ENCODE data around the gene EEPD1. TPM values are rescaled to one million over a fixed set of nuclear protein-coding genes. Genes with fewer than 3 reads are reported as not detected.

Gene EEPD1
- total RNA-seq, 1 donor from 2014 or later: 9.9 TPM

DNA sequence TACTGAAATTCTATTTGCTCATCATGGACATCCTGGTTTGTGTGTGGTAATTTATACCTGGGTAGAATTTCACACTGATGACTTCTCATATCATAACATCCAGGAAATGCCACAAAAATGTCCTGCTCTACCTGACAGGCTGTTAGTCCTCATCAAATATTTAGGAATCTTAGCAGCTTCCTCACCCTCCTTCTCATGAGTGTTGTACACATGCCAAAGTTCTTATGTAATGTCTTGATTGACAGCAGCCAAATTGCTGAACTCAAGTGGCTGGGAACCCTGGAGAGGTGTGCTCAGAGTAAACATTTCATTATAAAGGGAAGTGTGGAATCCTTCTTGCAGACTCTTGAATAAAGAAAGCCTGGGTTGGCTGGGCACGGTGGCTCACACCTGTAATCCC, 8.9 kb downstream of the EEPD1 start:
- peak; percentile 17 for ATAC-seq
- intact Hi-C loops (cut with DNase I): no loop called here

DNA sequence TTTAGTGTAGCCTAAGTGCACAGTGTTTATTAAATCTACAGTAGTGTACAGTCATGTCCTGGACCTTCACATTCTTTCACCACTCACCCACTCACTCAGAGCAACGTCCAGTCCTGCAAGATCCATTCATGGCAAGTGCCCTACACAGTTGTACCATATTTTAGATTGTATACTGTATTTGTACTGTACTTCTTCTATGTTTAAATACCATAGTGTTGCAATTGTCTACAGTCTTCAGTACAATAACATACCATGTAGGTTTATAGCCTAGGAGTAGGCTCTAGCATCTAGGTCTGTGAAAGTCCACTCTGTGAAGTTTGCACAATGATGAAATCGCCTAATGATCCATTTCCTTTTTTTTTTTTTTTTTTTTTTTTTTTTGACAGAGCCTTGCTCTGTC, 12.0 kb downstream of the EEPD1 start:
- no peak overlapping the region for H3K4me3 ChIP-seq
- no peak overlapping the region for H3K27ac ChIP-seq
- H3K36me3 ChIP-seq: no peaks in the 10 kb centered on the region
- intact Hi-C loops (cut with DNase I): no loop called here
- no peaks in the 10 kb centered on the region for H3K9me3 ChIP-seq
- H3K27me3 ChIP-seq: no peaks in the 10 kb centered on the region
- H3K4me1 ChIP-seq: no peaks in the 10 kb centered on the region
- TF ChIP-seq, protein P1, sequence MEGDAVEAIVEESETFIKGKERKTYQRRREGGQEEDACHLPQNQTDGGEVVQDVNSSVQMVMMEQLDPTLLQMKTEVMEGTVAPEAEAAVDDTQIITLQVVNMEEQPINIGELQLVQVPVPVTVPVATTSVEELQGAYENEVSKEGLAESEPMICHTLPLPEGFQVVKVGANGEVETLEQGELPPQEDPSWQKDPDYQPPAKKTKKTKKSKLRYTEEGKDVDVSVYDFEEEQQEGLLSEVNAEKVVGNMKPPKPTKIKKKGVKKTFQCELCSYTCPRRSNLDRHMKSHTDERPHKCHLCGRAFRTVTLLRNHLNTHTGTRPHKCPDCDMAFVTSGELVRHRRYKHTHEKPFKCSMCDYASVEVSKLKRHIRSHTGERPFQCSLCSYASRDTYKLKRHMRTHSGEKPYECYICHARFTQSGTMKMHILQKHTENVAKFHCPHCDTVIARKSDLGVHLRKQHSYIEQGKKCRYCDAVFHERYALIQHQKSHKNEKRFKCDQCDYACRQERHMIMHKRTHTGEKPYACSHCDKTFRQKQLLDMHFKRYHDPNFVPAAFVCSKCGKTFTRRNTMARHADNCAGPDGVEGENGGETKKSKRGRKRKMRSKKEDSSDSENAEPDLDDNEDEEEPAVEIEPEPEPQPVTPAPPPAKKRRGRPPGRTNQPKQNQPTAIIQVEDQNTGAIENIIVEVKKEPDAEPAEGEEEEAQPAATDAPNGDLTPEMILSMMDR (IDR thresholded peaks at IDR 0.05): no peak
- ATAC-seq: peak; percentile 76
- DNase-seq: no peak

More for the DNA sequence above, 8.9 kb downstream of the EEPD1 start:
- Histone ChIP-seq H3K36me3 (no peaks in the 10 kb centered on the region), H3K4me1 (no peaks in the 10 kb centered on the region), H3K27me3 (no peaks in the 10 kb centered on the region), H3K4me3 (no peak overlapping the region), H3K27ac (no peak overlapping the region), H3K9me3 (no peaks in the 10 kb centered on the region)
- DNase-seq: no peak
- TF ChIP-seq, protein P1 (IDR thresholded peaks at IDR 0.05): no peak

DNA sequence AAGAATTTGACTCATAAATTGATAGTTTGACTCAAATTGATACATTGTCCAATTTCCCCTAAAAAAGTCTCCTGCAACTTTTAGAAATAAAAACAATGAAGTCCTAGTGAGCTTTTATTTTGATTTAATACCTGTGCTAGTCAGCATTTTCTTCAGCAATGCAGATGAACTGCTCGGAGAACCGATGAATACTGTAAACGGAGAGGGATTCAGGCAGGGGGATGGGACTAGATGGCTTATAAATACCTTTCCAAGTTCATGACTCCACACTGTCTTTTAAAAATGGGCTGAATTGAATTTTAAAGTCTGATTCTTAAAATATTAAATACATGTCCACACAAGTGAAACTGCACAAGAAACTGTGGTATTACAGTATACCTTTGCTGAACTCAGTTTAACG, 12.7 kb downstream of the EEPD1 start:
- ATAC-seq (no peak), DNase-seq (no peak)
- Histone ChIP-seq H3K9me3 (no peaks in the 10 kb centered on the region), H3K4me3 (no peak overlapping the region), H3K27me3 (no peaks in the 10 kb centered on the region), H3K36me3 (no peaks in the 10 kb centered on the region), H3K27ac (no peak overlapping the region), H3K4me1 (no peaks in the 10 kb centered on the region)
- intact Hi-C loops (cut with DNase I): no loop called here
- TF ChIP-seq, protein P1 (IDR thresholded peaks at IDR 0.05): no peak

DNA sequence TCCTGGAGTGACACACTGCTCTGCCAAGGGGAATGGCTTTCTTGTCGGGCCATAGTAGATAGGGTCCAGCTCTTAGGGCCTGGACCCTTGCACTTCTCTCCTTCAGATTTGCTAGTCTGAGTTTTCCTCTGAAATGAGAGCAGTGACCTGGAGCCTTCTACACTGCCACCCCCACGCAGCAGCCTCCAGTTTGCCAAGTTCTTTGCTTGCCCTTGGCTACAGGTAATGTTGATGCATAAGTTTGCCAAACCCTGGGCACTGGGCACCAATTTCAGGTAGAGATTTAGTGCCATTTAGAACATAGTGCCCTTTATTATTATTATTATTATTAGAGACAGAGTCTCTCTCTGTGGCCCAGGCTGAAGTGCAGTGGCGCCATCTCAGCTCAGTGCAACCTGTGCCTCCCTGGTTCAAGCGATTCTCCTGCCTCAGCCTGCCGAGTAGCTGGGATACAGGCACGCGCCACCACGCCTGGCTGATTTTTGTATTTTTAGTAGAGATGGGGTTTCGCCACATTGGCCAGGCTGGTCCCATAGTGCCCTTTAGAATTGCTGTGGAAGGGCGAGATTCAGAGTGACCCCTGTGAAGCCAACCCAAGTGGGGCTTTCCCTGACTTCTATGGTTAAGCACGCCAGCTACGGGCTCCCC, 14.5 kb downstream of the EEPD1 start:
- no peaks in the 10 kb centered on the region for H3K9me3 ChIP-seq
- no peaks in the 10 kb centered on the region for H3K27me3 ChIP-seq
- H3K27ac ChIP-seq: no peak overlapping the region
- intact Hi-C loops (cut with DNase I): no loop called here
- H3K36me3 ChIP-seq: no peaks in the 10 kb centered on the region
- ATAC-seq (no peak), DNase-seq (no peak)
- H3K4me3 ChIP-seq: no peak overlapping the region
- no peaks in the 10 kb centered on the region for H3K4me1 ChIP-seq
- TF ChIP-seq, protein P1 (IDR thresholded peaks at IDR 0.05): no peak

DNA sequence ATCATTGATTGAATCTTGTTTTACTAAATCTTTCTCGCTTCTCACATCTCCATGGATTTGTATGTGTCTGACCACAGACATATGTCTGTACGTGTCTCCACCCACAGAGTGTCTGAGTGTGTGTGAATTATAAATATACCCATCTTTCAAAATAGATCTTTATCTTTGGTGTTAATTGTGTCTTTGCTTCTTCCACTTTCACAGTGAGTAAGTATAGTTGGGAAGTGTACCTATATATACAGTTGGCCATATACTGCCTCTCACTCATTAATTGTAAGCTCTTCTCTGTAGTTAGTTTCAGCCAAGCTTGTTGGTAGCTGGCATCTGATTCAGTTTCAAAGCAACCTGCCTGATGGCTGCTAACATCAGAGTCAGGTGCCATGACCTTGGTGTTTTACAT, 18.4 kb downstream of the EEPD1 start:
- Histone ChIP-seq H3K27me3 (no peaks in the 10 kb centered on the region), H3K4me1 (peaks cover 7% of the 10 kb centered on the region), H3K36me3 (no peaks in the 10 kb centered on the region), H3K4me3 (no peak overlapping the region), H3K27ac (no peak overlapping the region), H3K9me3 (no peaks in the 10 kb centered on the region)
- no peak for ATAC-seq
- TF ChIP-seq, protein P1 (IDR thresholded peaks at IDR 0.05): no peak
- intact Hi-C loops (cut with DNase I): no loop called here
- no peak for DNase-seq

DNA sequence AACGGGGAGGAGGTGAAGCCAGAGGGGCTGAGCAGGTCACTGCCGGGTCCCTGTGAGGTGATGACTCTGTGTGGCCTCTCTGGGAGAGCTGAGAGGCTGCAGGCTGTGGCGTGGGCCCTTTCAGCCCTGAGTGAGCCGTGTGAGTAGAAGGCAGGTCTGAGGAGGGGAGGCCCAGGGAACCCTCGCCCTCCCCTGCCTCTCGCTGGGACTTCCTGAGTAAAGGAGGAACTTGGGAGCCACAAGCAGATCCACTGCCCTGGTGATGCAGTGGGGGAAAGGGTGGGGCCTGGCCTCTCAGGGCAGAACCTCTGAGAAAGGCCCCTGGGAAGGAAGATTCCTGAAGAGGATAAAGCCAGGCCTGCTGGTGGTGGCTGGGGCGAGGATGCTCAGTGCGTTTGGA, 22.8 kb downstream of the EEPD1 start:
- intact Hi-C loops (cut with DNase I): no loop called here
- TF ChIP-seq, protein P1 (IDR thresholded peaks at IDR 0.05): no peak
- ATAC-seq (peak; percentile 93), DNase-seq (peak; percentile 72)
- H3K27ac ChIP-seq: no peak overlapping the region
- no peaks in the 10 kb centered on the region for H3K27me3 ChIP-seq
- H3K4me1 ChIP-seq: peaks cover 7% of the 10 kb centered on the region
- no peak overlapping the region for H3K4me3 ChIP-seq
- H3K36me3 ChIP-seq: no peaks in the 10 kb centered on the region
- H3K9me3 ChIP-seq: no peaks in the 10 kb centered on the region

Measured in upper lobe of right lung (tissue), 1 donor.